Loucy (cell line): ENCODE results near the gene SPNS3.

ENCODE experiments used
- H2AFZ ChIP-seq: fragments of 200-600 bp; sonication (generic); 2 replicates; pipeline ENCODE4 v1.6.0; 2016; ENCODE audit warnings: antibody characterized with exemption, mild to moderate bottlenecking, low read length, moderate library complexity
- H3F3A ChIP-seq: fragments of 200-600 bp; 2 replicates; pipeline ENCODE4 v1.6.0; 2016; ENCODE audit warnings: antibody characterized with exemption, low read depth, mild to moderate bottlenecking
- H3K27me3 ChIP-seq: fragments of 200-600 bp; sonication (generic); 2 replicates; pipeline ENCODE4 v1.6.1; 2014; ENCODE audit warnings: low read length, mild to moderate bottlenecking; ENCODE audit not compliant: insufficient read depth, poor library complexity, severe bottlenecking
- H3K36me3 ChIP-seq: fragments of 200-600 bp; sonication (generic); 2 replicates; pipeline ENCODE4 v1.6.1; 2016; ENCODE audit warnings: low read length; ENCODE audit not compliant: insufficient read depth
- H3K4me1 ChIP-seq: fragments of 200-600 bp; sonication (generic); 2 replicates; pipeline ENCODE4 v1.5.1; 2014; ENCODE audit warnings: low read length, mild to moderate bottlenecking; ENCODE audit not compliant: insufficient read depth, poor library complexity, severe bottlenecking
- H3K4me2 ChIP-seq: fragments of 200-600 bp; sonication (generic); 2 replicates; pipeline ENCODE4 v1.6.0; 2014; ENCODE audit warnings: antibody characterized with exemption, low read length, low read depth, mild to moderate bottlenecking; ENCODE audit not compliant: poor library complexity, severe bottlenecking
- H3K4me3 ChIP-seq: fragments of 200-600 bp; sonication (generic); 2 replicates; pipeline ENCODE4 v1.5.1; 2014; ENCODE audit warnings: low read length, mild to moderate bottlenecking, mixed read lengths; ENCODE audit not compliant: poor library complexity, severe bottlenecking
- H3K79me2 ChIP-seq: fragments of 200-600 bp; sonication (generic); 2 replicates; pipeline ENCODE4 v1.6.1; 2014; ENCODE audit warnings: low read length; ENCODE audit not compliant: insufficient read depth
- H3K9ac ChIP-seq: fragments of 200-600 bp; sonication (generic); 2 replicates; pipeline ENCODE4 v1.6.0; 2014; ENCODE audit warnings: mild to moderate bottlenecking, low read depth, low read length, moderate library complexity; ENCODE audit not compliant: poor library complexity, severe bottlenecking
- H3K9me2 ChIP-seq: fragments of 200-600 bp; sonication (generic); replicated peaks from 2 replicates; pipeline ENCODE4 v1.6.1; 2016; ENCODE audit warnings: low read depth, low read length, mixed read lengths
- H3K9me3 ChIP-seq: fragments of 200-600 bp; sonication (generic); 2 replicates; pipeline ENCODE4 v1.6.1; 2014; ENCODE audit warnings: mild to moderate bottlenecking, antibody characterized with exemption, low read length, low read depth; ENCODE audit not compliant: insufficient read depth
- H4K20me1 ChIP-seq: fragments of 200-600 bp; sonication (generic); 2 replicates; pipeline ENCODE4 v1.6.0; 2014; ENCODE audit warnings: antibody characterized with exemption, low read length, mild to moderate bottlenecking; ENCODE audit not compliant: insufficient read depth, poor library complexity, severe bottlenecking
- CTCF ChIP-seq: fragments of 200-600 bp; sonication (generic); conservative IDR thresholded peaks from 2 replicates; pipeline ENCODE4 v1.5.1; 2014; ENCODE audit warnings: mild to moderate bottlenecking, antibody characterized with exemption, low read length
- EZH2phosphoT487 ChIP-seq: fragments of 200-600 bp; IDR thresholded peaks from 2 replicates; pipeline ENCODE4 v1.6.1; 2018; ENCODE audit warnings: antibody characterized with exemption, mild to moderate bottlenecking, moderate library complexity, borderline replicate concordance

The SPNS3 gene

GRCh38 chr17:4469552-4469951 lies 35.8 kb downstream of the SPNS3 start:
- no peak overlapping the region for H2AFZ ChIP-seq
- H3K79me2 ChIP-seq, result no peaks in the 10 kb centered on the region
- no peaks in the 10 kb centered on the region for H3K9me3 ChIP-seq
- H3F3A ChIP-seq, result no peaks in the 10 kb centered on the region
- H4K20me1 ChIP-seq, result peaks cover 9% of the 10 kb centered on the region
- H3K9ac ChIP-seq, result no peak overlapping the region
- no peaks in the 10 kb centered on the region for H3K9me2 ChIP-seq
- H3K36me3 ChIP-seq, result peaks cover 49% of the 10 kb centered on the region; the same call in 1 of the 2 replicates
- TF ChIP-seq EZH2phosphoT487 (no peak), CTCF (no peak)
- no peak overlapping the region for H3K4me3 ChIP-seq
- H3K27me3 ChIP-seq, result no peaks in the 10 kb centered on the region
- H3K4me1 ChIP-seq, result no peaks in the 10 kb centered on the region
- no peak overlapping the region for H3K4me2 ChIP-seq

- no peak for TF ChIP-seq CTCF
- no peak for TF ChIP-seq EZH2phosphoT487
- Histone ChIP-seq H3K4me3 (no peak overlapping the region), H3F3A (no peaks in the 10 kb centered on the region), H3K9me2 (no peaks in the 10 kb centered on the region), H3K27me3 (no peaks in the 10 kb centered on the region), H3K4me1 (no peaks in the 10 kb centered on the region), H3K9me3 (no peaks in the 10 kb centered on the region), H3K36me3 (peaks cover 32% of the 10 kb centered on the region; the same call in 1 of the 2 replicates), H3K9ac (no peak overlapping the region), H4K20me1 (peaks cover 9% of the 10 kb centered on the region), H3K79me2 (no peaks in the 10 kb centered on the region; the same call in 1 of the 2 replicates), H2AFZ (no peak overlapping the region), H3K4me2 (no peak overlapping the region)
Measured at GRCh38 chr17:4472286-4472685, 38.5 kb downstream of the SPNS3 start.

GRCh38 chr17:4474093-4474492 lies 40.4 kb downstream of the SPNS3 start:
- Histone ChIP-seq H3K79me2 (no peaks in the 10 kb centered on the region; the same call in 1 of the 2 replicates), H3K4me1 (no peaks in the 10 kb centered on the region), H3F3A (no peaks in the 10 kb centered on the region), H3K9me2 (no peaks in the 10 kb centered on the region), H3K4me3 (no peak overlapping the region), H3K27me3 (no peaks in the 10 kb centered on the region), H4K20me1 (peaks cover 9% of the 10 kb centered on the region), H3K36me3 (peaks cover 28% of the 10 kb centered on the region; the same call in 1 of the 2 replicates), H3K9me3 (no peaks in the 10 kb centered on the region), H2AFZ (no peak overlapping the region), H3K9ac (no peak overlapping the region), H3K4me2 (no peak overlapping the region)
- no peak for TF ChIP-seq CTCF
- TF ChIP-seq EZH2phosphoT487, result no peak
